Panc1 (cell line): Measurements from ENCODE around the gene DOCK3. TPM values are rescaled to one million over a fixed set of nuclear protein-coding genes. Genes with fewer than 3 reads are reported as not detected.

Experiments
- ATAC-seq: fragments of 200-7000 bp; cut with Tn5 transposase; 2 replicates; pipeline ENCODE4 v1.9.1; 2020; ENCODE audit warnings: mild to moderate bottlenecking, moderate library complexity
- BruUV-seq: library from RNA; stranded (reverse); fragments of 400-500 nt; replicated peaks from 2 replicates; lab custom pipeline; 2021; lab: Mats Ljungman, UMichigan
- CTCF ChIA-PET: fragments of 300-600 bp; sonication (Branson Sonifier 250); formaldehyde crosslinking; loops from one replicate; lab custom pipeline; 2022; ENCODE audit warnings: antibody characterized with exemption; lab: Charles Lee
- POLR2A ChIA-PET: fragments of 300-600 bp; sonication (Branson Sonifier 250); formaldehyde crosslinking; loops from one replicate; lab custom pipeline; 2022; ENCODE audit warnings: antibody characterized with exemption; lab: Charles Lee
- DNase-seq: peaks from one replicate; pipeline ENCODE4 v3.0.0-alpha.2; 2010; ENCODE audit warnings: low read depth, low spot score
- H3K27ac ChIP-seq: 2 replicates; pipeline ENCODE4 v1.5.1; 2011; ENCODE audit warnings: mild to moderate bottlenecking, low read length, inconsistent platforms
- H3K27me3 ChIP-seq: fragments of 200-500 bp; sonication (Bioruptor generic); 2 replicates; pipeline ENCODE4 v1.6.0; 2014; ENCODE audit warnings: low read length, inconsistent platforms; ENCODE audit not compliant: control insufficient read depth, insufficient read depth
- H3K36me3 ChIP-seq: fragments of 200-500 bp; sonication (Bioruptor generic); 2 replicates; pipeline ENCODE4 v1.5.1; 2014; ENCODE audit warnings: inconsistent platforms, mild to moderate bottlenecking, low read length, moderate library complexity; ENCODE audit not compliant: control insufficient read depth, insufficient read depth
- H3K4me1 ChIP-seq: 2 replicates; pipeline ENCODE4 v1.5.1; 2011; ENCODE audit warnings: inconsistent platforms, mild to moderate bottlenecking, low read length, moderate library complexity; ENCODE audit not compliant: control insufficient read depth, insufficient read depth
- H3K4me3 ChIP-seq, 2 experiments: 2 replicates each; pipeline ENCODE4 v1.5.1; 2011 to 2012; ENCODE audit warnings: low read depth in 2 of 2, low read length in 2 of 2, mild to moderate bottlenecking in 2 of 2, inconsistent platforms in 1 of 2, moderate library complexity in 1 of 2
- H3K9me3 ChIP-seq: fragments of 200-500 bp; sonication (Bioruptor generic); 2 replicates; pipeline ENCODE4 v1.5.1; 2014; ENCODE audit warnings: low read depth, mild to moderate bottlenecking, inconsistent platforms, low read length, moderate library complexity; ENCODE audit not compliant: control insufficient read depth, insufficient read depth
- CTCF ChIP-seq: fragments of 450-650 bp; IDR thresholded peaks from 2 replicates; pipeline ENCODE4 v1.5.1; 2017; ENCODE audit warnings: mild to moderate bottlenecking
- POLR2AphosphoS5 ChIP-seq: IDR thresholded peaks from 2 replicates; pipeline ENCODE4 v1.6.1; 2012; ENCODE audit warnings: mild to moderate bottlenecking, low read depth, low read length, moderate library complexity
- SIN3A ChIP-seq: IDR thresholded peaks from 2 replicates; pipeline ENCODE4 v1.6.1; 2012; ENCODE audit warnings: low read depth, mild to moderate bottlenecking, low read length, moderate library complexity, borderline replicate concordance; ENCODE audit not compliant: insufficient read depth
- TCF7L2 ChIP-seq: IDR thresholded peaks from 2 replicates; pipeline ENCODE4 v1.6.1; 2011; ENCODE audit warnings: mild to moderate bottlenecking, low read depth, low read length, inconsistent platforms
- in situ Hi-C: cut with HindIII; loops from 2 replicates; pipeline ENCODE4 v1.10.0; 2016; ENCODE audit warnings: low sequenced_read_pairs, low pct_unique_long_range_greater_than_20kb
- intact Hi-C: fragments of 100-400 bp; cut with micrococcal nuclease; formaldehyde crosslinking; loops from one replicate; pipeline ENCODE4 v1.10.0; 2022; ENCODE audit not compliant: unreplicated experiment
- total RNA-seq: library from RNA; stranded (reverse); gene quantifications from one replicate; pipeline ENCODE4 v1.2.1, GENCODE V29; 2021; ENCODE audit not compliant: unreplicated experiment
- TF ChIP-seq, protein P1 (sequence below), 2 experiments: IDR thresholded peaks; 2 replicates each; pipeline ENCODE4 v1.6.1; 2011 to 2012; ENCODE audit warnings: low read depth in 2 of 2, control low read depth in 1 of 2, low read length in 1 of 2, mild to moderate bottlenecking in 1 of 2, moderate library complexity in 1 of 2; ENCODE audit not compliant: insufficient read depth in 1 of 2

The DOCK3 gene
- total RNA-seq, 1 experiment from 2014 or later: 0.21 TPM

- in situ Hi-C loops: no loop called here
- POLR2A ChIA-PET: no interaction called here
- BruUV-seq: no TSS peak
Measured at GRCh38 chr3:50749822-50750221, 75.1 kb downstream of the DOCK3 start.

DNA sequence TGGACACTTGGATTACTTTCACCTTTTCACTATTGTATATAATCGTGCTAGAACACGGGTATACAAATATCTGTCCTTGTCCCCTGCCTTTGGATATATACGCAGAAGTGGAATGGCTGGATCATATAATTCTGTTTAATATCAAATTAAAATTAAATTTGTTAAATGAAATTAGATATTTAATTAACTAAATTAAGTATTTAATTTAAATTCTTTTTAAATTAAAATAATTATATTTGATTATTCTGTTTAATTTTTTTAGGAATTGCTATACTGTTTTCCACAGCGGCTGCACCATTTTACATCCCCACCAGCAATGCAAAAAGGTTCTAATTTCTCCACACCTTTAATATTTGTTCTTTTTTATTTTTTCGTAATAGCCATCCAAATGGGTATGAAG lies 84.3 kb downstream of the DOCK3 start:
- Histone ChIP-seq H3K36me3 (no peaks in the 10 kb centered on the region), H3K9me3 (no peaks in the 10 kb centered on the region), H3K27me3 (no peaks in the 10 kb centered on the region), H3K27ac (no peak overlapping the region), H3K4me3 (no peak overlapping the region), H3K4me1 (no peaks in the 10 kb centered on the region)
- DNase-seq: no peak
- ChIA-PET POLR2A (no interaction called here), CTCF (no interaction called here)
- in situ Hi-C loops (no loop called here), intact Hi-C loops (no loop called here)
- no peak for ATAC-seq
- TF ChIP-seq, protein P1, sequence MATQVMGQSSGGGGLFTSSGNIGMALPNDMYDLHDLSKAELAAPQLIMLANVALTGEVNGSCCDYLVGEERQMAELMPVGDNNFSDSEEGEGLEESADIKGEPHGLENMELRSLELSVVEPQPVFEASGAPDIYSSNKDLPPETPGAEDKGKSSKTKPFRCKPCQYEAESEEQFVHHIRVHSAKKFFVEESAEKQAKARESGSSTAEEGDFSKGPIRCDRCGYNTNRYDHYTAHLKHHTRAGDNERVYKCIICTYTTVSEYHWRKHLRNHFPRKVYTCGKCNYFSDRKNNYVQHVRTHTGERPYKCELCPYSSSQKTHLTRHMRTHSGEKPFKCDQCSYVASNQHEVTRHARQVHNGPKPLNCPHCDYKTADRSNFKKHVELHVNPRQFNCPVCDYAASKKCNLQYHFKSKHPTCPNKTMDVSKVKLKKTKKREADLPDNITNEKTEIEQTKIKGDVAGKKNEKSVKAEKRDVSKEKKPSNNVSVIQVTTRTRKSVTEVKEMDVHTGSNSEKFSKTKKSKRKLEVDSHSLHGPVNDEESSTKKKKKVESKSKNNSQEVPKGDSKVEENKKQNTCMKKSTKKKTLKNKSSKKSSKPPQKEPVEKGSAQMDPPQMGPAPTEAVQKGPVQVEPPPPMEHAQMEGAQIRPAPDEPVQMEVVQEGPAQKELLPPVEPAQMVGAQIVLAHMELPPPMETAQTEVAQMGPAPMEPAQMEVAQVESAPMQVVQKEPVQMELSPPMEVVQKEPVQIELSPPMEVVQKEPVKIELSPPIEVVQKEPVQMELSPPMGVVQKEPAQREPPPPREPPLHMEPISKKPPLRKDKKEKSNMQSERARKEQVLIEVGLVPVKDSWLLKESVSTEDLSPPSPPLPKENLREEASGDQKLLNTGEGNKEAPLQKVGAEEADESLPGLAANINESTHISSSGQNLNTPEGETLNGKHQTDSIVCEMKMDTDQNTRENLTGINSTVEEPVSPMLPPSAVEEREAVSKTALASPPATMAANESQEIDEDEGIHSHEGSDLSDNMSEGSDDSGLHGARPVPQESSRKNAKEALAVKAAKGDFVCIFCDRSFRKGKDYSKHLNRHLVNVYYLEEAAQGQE (IDR thresholded peaks at IDR 0.05; ENCODE audit: insufficient read depth in 1 of 2, low read depth in 2 of 2, low read length in 1 of 2): no peak
- TF ChIP-seq TCF7L2 (no peak), SIN3A (no peak), POLR2AphosphoS5 (no peak), CTCF (no peak)
- no TSS peak for BruUV-seq

More at GRCh38 chr3:50749822-50750221, 75.1 kb downstream of the DOCK3 start:
- H3K4me1 ChIP-seq: no peaks in the 10 kb centered on the region
- no peaks in the 10 kb centered on the region for H3K9me3 ChIP-seq
- intact Hi-C loops: no loop called here
- TF ChIP-seq CTCF: no peak
- no peak for TF ChIP-seq SIN3A
- TF ChIP-seq POLR2AphosphoS5: no peak
- TF ChIP-seq, protein P1 (IDR thresholded peaks at IDR 0.05; ENCODE audit: insufficient read depth in 1 of 2, low read depth in 2 of 2, low read length in 1 of 2): no peak
- no peak for TF ChIP-seq TCF7L2
- H3K27me3 ChIP-seq: no peaks in the 10 kb centered on the region
- ATAC-seq (no peak), DNase-seq (no peak)
- no peak overlapping the region for H3K4me3 ChIP-seq
- CTCF ChIA-PET: no interaction called here
- H3K36me3 ChIP-seq: no peaks in the 10 kb centered on the region
- no peak overlapping the region for H3K27ac ChIP-seq
